GM23338 (cell line): ENCODE measurements around the gene SMIM14.

Experiments used
- CREB1 ChIP-seq: fragments of 250-450 bp; sonication (Bioruptor Pico); IDR thresholded peaks from 2 replicates; pipeline ENCODE4 v1.5.0; 2020; ENCODE audit warnings: low read depth, mild to moderate bottlenecking, moderate library complexity
- CTCF ChIP-seq, 2 experiments: fragments of 200-600 bp in 1 of 2; sonication (generic) in 1 of 2; conservative IDR thresholded peaks; 2 replicates each; pipeline versions ENCODE4 v1.5.1 to v1.6.1; 2016 to 2017; ENCODE audit warnings: antibody characterized with exemption in 2 of 2, low read depth in 2 of 2, mild to moderate bottlenecking in 2 of 2, moderate library complexity in 1 of 2
- EZH2 ChIP-seq: fragments of 200-600 bp; sonication (generic); IDR thresholded peaks from one replicate; pipeline ENCODE4 v1.8.0; 2017; ENCODE audit warnings: antibody characterized with exemption, mild to moderate bottlenecking, low read depth; ENCODE audit not compliant: unreplicated experiment
- EZH2phosphoT487 ChIP-seq: fragments of 200-600 bp; sonication (generic); IDR thresholded peaks from one replicate; pipeline ENCODE4 v1.8.1; 2018; ENCODE audit warnings: antibody characterized with exemption; ENCODE audit not compliant: unreplicated experiment
- POLR2AphosphoS5 ChIP-seq: IDR thresholded peaks from 2 replicates; pipeline ENCODE4 v1.6.1; 2016; ENCODE audit warnings: antibody characterized with exemption, low read depth
- STAT1 ChIP-seq: IDR thresholded peaks from one replicate; pipeline ENCODE4 v1.6.1; 2016; ENCODE audit warnings: antibody characterized with exemption; ENCODE audit not compliant: unreplicated experiment
- ZNF114 ChIP-seq: fragments of 250-450 bp; sonication (Bioruptor Pico); IDR thresholded peaks from 2 replicates; pipeline ENCODE4 v1.5.0; 2020; ENCODE audit warnings: mild to moderate bottlenecking, moderate library complexity
- ZNF331 ChIP-seq: fragments of 250-450 bp; sonication (Bioruptor Pico); IDR thresholded peaks from 2 replicates; pipeline ENCODE4 v1.5.0; 2020; ENCODE audit warnings: low read depth, mild to moderate bottlenecking, moderate library complexity
- TF ChIP-seq, protein P1 (sequence below): IDR thresholded peaks from one replicate; pipeline ENCODE4 v1.6.1; 2018; ENCODE audit warnings: antibody characterized with exemption; ENCODE audit not compliant: unreplicated experiment

DNA sequence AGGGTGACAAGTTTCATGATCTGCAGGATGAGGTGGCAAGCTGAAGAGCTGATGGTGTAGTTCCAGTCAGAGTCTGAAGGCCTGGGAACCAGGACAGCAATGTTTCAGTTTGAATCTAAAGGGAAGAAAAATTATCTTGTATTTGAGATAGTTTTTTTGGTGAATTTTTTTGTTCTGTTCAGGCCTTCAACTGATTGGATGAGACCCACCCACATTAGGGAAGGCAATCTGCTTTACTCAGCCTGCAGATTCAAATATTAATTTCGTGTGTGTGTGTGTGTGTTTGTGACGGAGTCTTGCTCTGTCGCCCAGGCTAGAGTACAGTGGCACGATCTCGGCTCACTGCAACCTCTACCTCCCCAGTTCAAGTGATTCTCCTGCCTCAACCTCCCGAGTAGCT lies 22.1 kb upstream of the SMIM14 start:
- TF ChIP-seq CREB1 (no peak), CTCF (conservative IDR thresholded peaks at IDR 0.05; ENCODE audit: low read depth in 2 of 2) (no peak), ZNF114 (CRISPR knock-in tag) (no peak), EZH2 (no peak), STAT1 (no peak), POLR2AphosphoS5 (no peak), ZNF331 (CRISPR knock-in tag) (no peak), EZH2phosphoT487 (no peak)
- TF ChIP-seq, protein P1, sequence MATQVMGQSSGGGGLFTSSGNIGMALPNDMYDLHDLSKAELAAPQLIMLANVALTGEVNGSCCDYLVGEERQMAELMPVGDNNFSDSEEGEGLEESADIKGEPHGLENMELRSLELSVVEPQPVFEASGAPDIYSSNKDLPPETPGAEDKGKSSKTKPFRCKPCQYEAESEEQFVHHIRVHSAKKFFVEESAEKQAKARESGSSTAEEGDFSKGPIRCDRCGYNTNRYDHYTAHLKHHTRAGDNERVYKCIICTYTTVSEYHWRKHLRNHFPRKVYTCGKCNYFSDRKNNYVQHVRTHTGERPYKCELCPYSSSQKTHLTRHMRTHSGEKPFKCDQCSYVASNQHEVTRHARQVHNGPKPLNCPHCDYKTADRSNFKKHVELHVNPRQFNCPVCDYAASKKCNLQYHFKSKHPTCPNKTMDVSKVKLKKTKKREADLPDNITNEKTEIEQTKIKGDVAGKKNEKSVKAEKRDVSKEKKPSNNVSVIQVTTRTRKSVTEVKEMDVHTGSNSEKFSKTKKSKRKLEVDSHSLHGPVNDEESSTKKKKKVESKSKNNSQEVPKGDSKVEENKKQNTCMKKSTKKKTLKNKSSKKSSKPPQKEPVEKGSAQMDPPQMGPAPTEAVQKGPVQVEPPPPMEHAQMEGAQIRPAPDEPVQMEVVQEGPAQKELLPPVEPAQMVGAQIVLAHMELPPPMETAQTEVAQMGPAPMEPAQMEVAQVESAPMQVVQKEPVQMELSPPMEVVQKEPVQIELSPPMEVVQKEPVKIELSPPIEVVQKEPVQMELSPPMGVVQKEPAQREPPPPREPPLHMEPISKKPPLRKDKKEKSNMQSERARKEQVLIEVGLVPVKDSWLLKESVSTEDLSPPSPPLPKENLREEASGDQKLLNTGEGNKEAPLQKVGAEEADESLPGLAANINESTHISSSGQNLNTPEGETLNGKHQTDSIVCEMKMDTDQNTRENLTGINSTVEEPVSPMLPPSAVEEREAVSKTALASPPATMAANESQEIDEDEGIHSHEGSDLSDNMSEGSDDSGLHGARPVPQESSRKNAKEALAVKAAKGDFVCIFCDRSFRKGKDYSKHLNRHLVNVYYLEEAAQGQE: no peak
